GM23248 (cell line): ENCODE data around the gene SLC2A3.

Source experiments
- EZH2 ChIP-seq: fragments of 200-600 bp; sonication (generic); IDR thresholded peaks from 2 replicates; pipeline ENCODE4 v1.6.1; 2018; ENCODE audit warnings: antibody characterized with exemption, mild to moderate bottlenecking; ENCODE audit not compliant: insufficient read depth, poor library complexity, severe bottlenecking
- EZH2phosphoT487 ChIP-seq: fragments of 200-600 bp; sonication (generic); IDR thresholded peaks from 2 replicates; pipeline ENCODE4 v1.6.1; 2018; ENCODE audit warnings: antibody characterized with exemption, moderate library complexity, mild to moderate bottlenecking, low read depth; ENCODE audit not compliant: insufficient read depth

GRCh38 chr12:7892186-7892980 lies 43.6 kb downstream of the SLC2A3 start:
- no peak for TF ChIP-seq EZH2
- no peak for TF ChIP-seq EZH2phosphoT487
